IPS-20b (cell line): ENCODE measurements around the gene CRY1.
"Not testable (repeated sequence)": the region's sequence is repeated elsewhere in the genome, so short reads cannot be mapped to it uniquely, and the experiment has no call there.

Experiments
- H3K27ac ChIP-seq: one replicate; pipeline ENCODE4 v1.5.1; 2013; ENCODE audit warnings: low read length
- H3K27me3 ChIP-seq: 2 replicates; pipeline ENCODE4 v1.6.1; 2013; ENCODE audit warnings: mild to moderate bottlenecking, low read length, inconsistent platforms; ENCODE audit not compliant: insufficient read depth
- H3K36me3 ChIP-seq: 2 replicates; pipeline ENCODE4 v1.6.1; 2013; ENCODE audit warnings: low read depth, mild to moderate bottlenecking, inconsistent platforms, low read length, moderate library complexity; ENCODE audit not compliant: insufficient read depth
- H3K4me1 ChIP-seq: 2 replicates; pipeline ENCODE4 v1.6.1; 2013; ENCODE audit warnings: mild to moderate bottlenecking, control low read depth, inconsistent platforms, low read length, moderate library complexity; ENCODE audit not compliant: insufficient read depth
- H3K4me3 ChIP-seq: 2 replicates; pipeline ENCODE4 v1.5.1; 2013; ENCODE audit warnings: mild to moderate bottlenecking, low read length, inconsistent platforms
- H3K9ac ChIP-seq: 2 replicates; pipeline ENCODE4 v1.6.1; 2013; ENCODE audit warnings: low read depth, mild to moderate bottlenecking, inconsistent platforms, low read length, moderate library complexity
- H3K9me3 ChIP-seq: 2 replicates; pipeline ENCODE4 v1.6.1; 2013; ENCODE audit warnings: mild to moderate bottlenecking, low read depth, low read length, inconsistent platforms; ENCODE audit not compliant: insufficient read depth

Gene CRY1

GRCh38 chr12:107053709-107054108, 39.6 kb downstream of the CRY1 start:
- no peak overlapping the region for H3K4me3 ChIP-seq
- no peaks in the 10 kb centered on the region for H3K36me3 ChIP-seq
- H3K4me1 ChIP-seq = peaks cover 2% of the 10 kb centered on the region; the same call in 1 of the 2 replicates
- no peak overlapping the region for H3K27ac ChIP-seq
- peaks cover 2% of the 10 kb centered on the region; the same call in 1 of the 2 replicates for H3K9me3 ChIP-seq
- H3K9ac ChIP-seq = no peak overlapping the region
- no peaks in the 10 kb centered on the region for H3K27me3 ChIP-seq

GRCh38 chr12:107045186-107045585, 48.2 kb downstream of the CRY1 start:
- Histone ChIP-seq H3K9ac (no peak overlapping the region), H3K36me3 (no peaks in the 10 kb centered on the region), H3K9me3 (no peaks in the 10 kb centered on the region), H3K27me3 (no peaks in the 10 kb centered on the region), H3K27ac (no peak overlapping the region), H3K4me1 (no peaks in the 10 kb centered on the region), H3K4me3 (no peak overlapping the region)

- no peaks in the 10 kb centered on the region for H3K4me1 ChIP-seq
- H3K4me3 ChIP-seq = no peak overlapping the region
- no peaks in the 10 kb centered on the region for H3K27me3 ChIP-seq
- H3K36me3 ChIP-seq = no peaks in the 10 kb centered on the region
- H3K9ac ChIP-seq = no peak overlapping the region
- no peaks in the 10 kb centered on the region for H3K9me3 ChIP-seq
- no peak overlapping the region for H3K27ac ChIP-seq
Observed at GRCh38 chr12:107042801-107043200, 50.5 kb downstream of the CRY1 start.

GRCh38 chr12:107035733-107036132, 57.6 kb downstream of the CRY1 start:
- H3K9me3 ChIP-seq = no peaks in the 10 kb centered on the region
- H3K27ac ChIP-seq = no peak overlapping the region
- no peaks in the 10 kb centered on the region for H3K36me3 ChIP-seq
- H3K9ac ChIP-seq = no peak overlapping the region
- no peaks in the 10 kb centered on the region for H3K4me1 ChIP-seq
- H3K27me3 ChIP-seq = no peaks in the 10 kb centered on the region
- no peak overlapping the region for H3K4me3 ChIP-seq

GRCh38 chr12:107033758-107034739, 59.3 kb downstream of the CRY1 start:
- Histone ChIP-seq H3K4me1 (no peaks in the 10 kb centered on the region), H3K36me3 (no peaks in the 10 kb centered on the region), H3K27ac (no peak overlapping the region), H3K9ac (no peak overlapping the region), H3K9me3 (no peaks in the 10 kb centered on the region), H3K4me3 (no peak overlapping the region), H3K27me3 (no peaks in the 10 kb centered on the region)

GRCh38 chr12:107032266-107032665, 61.1 kb downstream of the CRY1 start:
- Histone ChIP-seq H3K27ac (no peak overlapping the region), H3K27me3 (no peaks in the 10 kb centered on the region), H3K4me1 (0 out of 2 replicates have a peak, but pooled peaks cover 3% of the 10 kb centered on the region), H3K36me3 (no peaks in the 10 kb centered on the region), H3K4me3 (no peak overlapping the region), H3K9ac (no peak overlapping the region), H3K9me3 (no peaks in the 10 kb centered on the region)

GRCh38 chr12:107031061-107031460, 62.3 kb downstream of the CRY1 start:
- 0 out of 2 replicates have a peak, but pooled peaks cover 3% of the 10 kb centered on the region for H3K4me1 ChIP-seq
- no peak overlapping the region for H3K27ac ChIP-seq
- no peak overlapping the region for H3K9ac ChIP-seq
- H3K9me3 ChIP-seq = no peaks in the 10 kb centered on the region
- H3K36me3 ChIP-seq = no peaks in the 10 kb centered on the region
- H3K27me3 ChIP-seq = no peaks in the 10 kb centered on the region
- no peak overlapping the region for H3K4me3 ChIP-seq

GRCh38 chr12:107029081-107029480, 64.3 kb downstream of the CRY1 start:
- Histone ChIP-seq H3K9ac (no peak overlapping the region), H3K4me3 (no peak overlapping the region), H3K36me3 (no peaks in the 10 kb centered on the region), H3K27me3 (no peaks in the 10 kb centered on the region), H3K4me1 (0 out of 2 replicates have a peak, but pooled peaks cover 3% of the 10 kb centered on the region), H3K27ac (no peak overlapping the region), H3K9me3 (no peaks in the 10 kb centered on the region)

- Histone ChIP-seq H3K4me3 (no peak overlapping the region), H3K4me1 (0 out of 2 replicates have a peak, but pooled peaks cover 3% of the 10 kb centered on the region), H3K9ac (no peak overlapping the region), H3K27me3 (no peaks in the 10 kb centered on the region), H3K36me3 (no peaks in the 10 kb centered on the region), H3K27ac (no peak overlapping the region), H3K9me3 (no peaks in the 10 kb centered on the region)
Observed at GRCh38 chr12:107027636-107028053, 65.7 kb downstream of the CRY1 start.

GRCh38 chr12:107026806-107027635, 66.3 kb downstream of the CRY1 start:
- Histone ChIP-seq H3K9ac (no peak overlapping the region), H3K4me1 (0 out of 2 replicates have a peak, but pooled peaks cover 3% of the 10 kb centered on the region), H3K36me3 (no peaks in the 10 kb centered on the region), H3K27me3 (no peaks in the 10 kb centered on the region), H3K27ac (no peak overlapping the region), H3K9me3 (no peaks in the 10 kb centered on the region), H3K4me3 (no peak overlapping the region)

GRCh38 chr12:107026356-107026755, 67.0 kb downstream of the CRY1 start:
- H3K4me1 ChIP-seq, H3K9ac ChIP-seq: not testable (repeated sequence)

More at GRCh38 chr12:107026356-107026755, 67.0 kb downstream of the CRY1 start:
- not testable (repeated sequence) for H3K36me3 ChIP-seq, H3K4me3 ChIP-seq, H3K9me3 ChIP-seq, H3K27ac ChIP-seq, H3K27me3 ChIP-seq
